ENCODE measurements around the gene WDR86. TPM values are rescaled to one million over a fixed set of nuclear protein-coding genes. Genes with fewer than 3 reads are reported as not detected.

Gene WDR86
- total RNA-seq, 1 experiment from 2014 or later: not detected

- TF ChIP-seq CEBPB (IDR thresholded peaks at IDR 0.05; ENCODE audit: low read depth) (no peak), SP1 (IDR thresholded peaks at IDR 0.05; ENCODE audit: low read depth) (no peak), ATF3 (IDR thresholded peaks at IDR 0.05) (no peak), ZNF274 (IDR thresholded peaks at IDR 0.05; ENCODE audit: low read depth, low read length) (no peak), EGR1 (IDR thresholded peaks at IDR 0.05; ENCODE audit: low read depth) (no peak), JUND (IDR thresholded peaks at IDR 0.05) (no peak), POLR2AphosphoS5 (IDR thresholded peaks at IDR 0.05; ENCODE audit: low read depth, low read length) (no peak)
Measured at GRCh38 chr7:151372612-151373265, 37.1 kb downstream of the WDR86 start (continued).

- intact Hi-C loops (cut with micrococcal nuclease): no loop called here
- RAD21 ChIA-PET (ENCODE audit: low non-redundant PET in 1 of 2, low total read pairs in 2 of 2, uncharacterized antibody in 2 of 2, unreplicated experiment in 2 of 2): interaction anchor here in 1 of 2 experiments (1.1 kb wide), 1 partner anchor 77 kb away, joined by 3 read pairs; no protein-coding TSS in a partner anchor
- CTCF ChIA-PET: interaction anchor here (2.6 kb wide), 1 partner anchor 78 kb away, joined by 11 read pairs; no protein-coding TSS in a partner anchor
Measured at GRCh38 chr7:151371266-151371665, 38.6 kb downstream of the WDR86 start.

More at GRCh38 chr7:151371266-151371665, 38.6 kb downstream of the WDR86 start:
- no peak overlapping the region for H3K9ac ChIP-seq (ENCODE audit: low read length)
- H3K9me3 ChIP-seq (ENCODE audit: control insufficient read depth in 1 of 2, insufficient read depth in 1 of 2, low read depth in 1 of 2, low read length in 2 of 2): no peaks in the 10 kb centered on the region
- no peaks in the 10 kb centered on the region for H3K79me2 ChIP-seq (ENCODE audit: insufficient read depth, low read length)
- TF ChIP-seq CBX3 (IDR thresholded peaks at IDR 0.05; ENCODE audit: low read depth) (no peak), ATF3 (IDR thresholded peaks at IDR 0.05) (no peak), RAD21 (IDR thresholded peaks at IDR 0.05; ENCODE audit: low read depth) (no peak), ZNF274 (IDR thresholded peaks at IDR 0.05; ENCODE audit: low read depth, low read length) (no peak), CTCF (IDR thresholded peaks at IDR 0.05 in 2 of 3, conservative IDR thresholded peaks at IDR 0.05 in 1 of 3; ENCODE audit: borderline replicate concordance in 1 of 3, insufficient read depth in 1 of 3, low read depth in 2 of 3, low read length in 2 of 3) (no peak), ZBTB33 (IDR thresholded peaks at IDR 0.05; ENCODE audit: extremely low read depth, insufficient replicate concordance, low read length) (no peak), POLR2A (IDR thresholded peaks at IDR 0.05; ENCODE audit: borderline replicate concordance, extremely low read depth, insufficient read depth, insufficient read length) (no peak), ZFX (IDR thresholded peaks at IDR 0.05) (no peak), FOSL1 (IDR thresholded peaks at IDR 0.05; ENCODE audit: low read depth) (no peak), EGR1 (IDR thresholded peaks at IDR 0.05; ENCODE audit: low read depth) (no peak)
- H2AFZ ChIP-seq (ENCODE audit: low read depth, low read length, poor library complexity, severe bottlenecking): no peak overlapping the region
- H3K4me2 ChIP-seq (ENCODE audit: low read length): no peak overlapping the region
- H4K20me1 ChIP-seq (ENCODE audit: insufficient read depth): no peaks in the 10 kb centered on the region
- DNase-seq (ENCODE audit: low read depth, low spot score) (no peak), ATAC-seq (no peak)
- peaks cover 2 to 11% of the 10 kb centered on the region in 2 experiments; a peak in 2 of 4 replicates for H3K4me1 ChIP-seq (ENCODE audit: control insufficient read depth in 1 of 2, insufficient read depth in 2 of 2, low read length in 2 of 2)
- POLR2A ChIA-PET: no interaction called here
- no peaks in the 10 kb centered on the region; a peak in 1 of 4 replicates for H3K36me3 ChIP-seq (ENCODE audit: control insufficient read depth in 1 of 2, insufficient read depth in 2 of 2, low read length in 2 of 2)
- H3K9me2 ChIP-seq (ENCODE audit: insufficient read depth): no peaks in the 10 kb centered on the region
- H3K27ac ChIP-seq (ENCODE audit: low read depth, low read length): no peak overlapping the region
- H3K4me3 ChIP-seq (replicated peaks in 1 of 2; ENCODE audit: low read depth in 1 of 2, low read length in 2 of 2): no peak overlapping the region
- no peaks in the 10 kb centered on the region for H3K27me3 ChIP-seq (ENCODE audit: insufficient read depth, low read length)
- no TSS peak for BruUV-seq (replicated peaks)

Measured in HCT116 (cell line).